GM19193 (cell line): ENCODE data around the gene ACBD4.

Experiments
- POLR2A ChIP-seq: IDR thresholded peaks from 4 replicates; pipeline ENCODE4 v1.6.1; 2011; ENCODE audit not compliant: insufficient read depth, insufficient read length; ENCODE audit errors: extremely low read depth

Gene ACBD4

GRCh38 chr17:45110676-45111611, 24.5 kb upstream of the ACBD4 start:
- TF ChIP-seq POLR2A: no peak

GRCh38 chr17:45111850-45112249, 23.6 kb upstream of the ACBD4 start:
- TF ChIP-seq POLR2A: no peak

- no peak for TF ChIP-seq POLR2A
Observed at GRCh38 chr17:45112559-45113423, 22.7 kb upstream of the ACBD4 start.

- no peak for TF ChIP-seq POLR2A
Observed at GRCh38 chr17:45113424-45113754, 22.1 kb upstream of the ACBD4 start.

GRCh38 chr17:45114117-45114932, 21.2 kb upstream of the ACBD4 start:
- TF ChIP-seq POLR2A: no peak

GRCh38 chr17:45115015-45115625, 20.4 kb upstream of the ACBD4 start:
- no peak for TF ChIP-seq POLR2A

- TF ChIP-seq POLR2A: no peak
Observed at GRCh38 chr17:45115871-45116270, 19.6 kb upstream of the ACBD4 start.

- no peak for TF ChIP-seq POLR2A
Observed at GRCh38 chr17:45116434-45117016, 19.0 kb upstream of the ACBD4 start.

- TF ChIP-seq POLR2A: no peak
Observed at GRCh38 chr17:45117334-45117733, 18.2 kb upstream of the ACBD4 start.

GRCh38 chr17:45117848-45118646, 17.4 kb upstream of the ACBD4 start:
- TF ChIP-seq POLR2A: no peak

GRCh38 chr17:45118691-45119090, 16.8 kb upstream of the ACBD4 start:
- no peak for TF ChIP-seq POLR2A

- TF ChIP-seq POLR2A: no peak
Observed at GRCh38 chr17:45119964-45120363, 15.5 kb upstream of the ACBD4 start.

GRCh38 chr17:45120558-45120957, 14.9 kb upstream of the ACBD4 start:
- no peak for TF ChIP-seq POLR2A
